ENCODE measurements around the gene C22orf15. TPM values are rescaled to one million over a fixed set of nuclear protein-coding genes. Genes with fewer than 3 reads are reported as not detected.
A peak's percentile ranks its signal among the peaks of the same experiment; 100 is the strongest.

The C22orf15 gene
- total and polyA plus RNA-seq, 5 donors from 2014 or later = 0.76 to 1.6 (median 0.88) TPM

GRCh38 chr22:23751441-23751996 is 11.3 kb upstream of the C22orf15 start:
- Histone ChIP-seq H3K4me1 (ENCODE audit: control insufficient read depth, insufficient read depth, low read length, poor library complexity, severe bottlenecking) (peaks cover 14% of the 10 kb centered on the region), H3K36me3 (ENCODE audit: control insufficient read depth, insufficient read depth, low read length) (no peaks in the 10 kb centered on the region), H3K4me3 (ENCODE audit: low read depth, low read length) (peak overlapping the region; percentile 32), H3K9me3 (ENCODE audit: control insufficient read depth in 2 of 2, low read length in 2 of 2) (no peaks in the 10 kb centered on the region), H3K27me3 (ENCODE audit: control insufficient read depth, insufficient read depth, low read length) (no peaks in the 10 kb centered on the region), H3K27ac (ENCODE audit: insufficient read depth, low read length, poor library complexity, severe bottlenecking) (peak overlapping the region; percentile 33)
- Mint-ChIP-seq H3K27me3 (peaks cover 8% of the 10 kb centered on the region), H3K4me1 (peaks cover 0 to 15% (median 10%) of the 10 kb centered on the region in 4 donors), H3K36me3 (peaks cover 5% of the 10 kb centered on the region), H3K4me3 (peak overlapping the region; percentile 69 to 88 (median 84)), H3K9me3 (peaks cover 0 to 2% (median 0%) of the 10 kb centered on the region in 7 donors), H3K27ac (peak overlapping the region in 1 of 3 donors; percentile 20)
- DNase-seq = no peak
- ATAC-seq (ENCODE audit: low read depth in 2 of 2) = no peak

- Histone ChIP-seq H3K4me3 (ENCODE audit: low read depth, low read length) (no peak overlapping the region), H3K36me3 (ENCODE audit: control insufficient read depth, insufficient read depth, low read length) (no peaks in the 10 kb centered on the region), H3K27me3 (ENCODE audit: control insufficient read depth, insufficient read depth, low read length) (no peaks in the 10 kb centered on the region), H3K27ac (ENCODE audit: insufficient read depth, low read length, poor library complexity, severe bottlenecking) (no peak overlapping the region), H3K4me1 (ENCODE audit: control insufficient read depth, insufficient read depth, low read length, poor library complexity, severe bottlenecking) (peaks cover 14% of the 10 kb centered on the region), H3K9me3 (ENCODE audit: control insufficient read depth in 2 of 2, low read length in 2 of 2) (no peaks in the 10 kb centered on the region)
- peaks cover 12% of the 10 kb centered on the region for H3K27me3 Mint-ChIP-seq
- ATAC-seq (ENCODE audit: low read depth in 2 of 2) (no peak), DNase-seq (no peak)
- H3K27ac Mint-ChIP-seq = peak overlapping the region in 2 of 3 donors; percentile 59 to 72
- peak overlapping the region; percentile 54 to 88 (median 84) for H3K4me3 Mint-ChIP-seq
- H3K4me1 Mint-ChIP-seq = peaks cover 0 to 15% (median 10%) of the 10 kb centered on the region in 4 donors
- peaks cover 5% of the 10 kb centered on the region for H3K36me3 Mint-ChIP-seq
- no peaks in the 10 kb centered on the region for H3K9me3 Mint-ChIP-seq
These were observed 10.6 kb upstream of the C22orf15 start for GRCh38 chr22:23752090-23752691.

GRCh38 chr22:23752750-23753149 is 10.0 kb upstream of the C22orf15 start:
- Mint-ChIP-seq H3K4me1 (peaks cover 0 to 15% (median 10%) of the 10 kb centered on the region in 4 donors), H3K36me3 (peaks cover 5% of the 10 kb centered on the region), H3K9me3 (no peaks in the 10 kb centered on the region), H3K27me3 (peaks cover 12% of the 10 kb centered on the region), H3K4me3 (peak overlapping the region in 2 of 4 donors; percentile 54 to 60), H3K27ac (peak overlapping the region in 1 of 3 donors; percentile 72)
- H3K4me1 ChIP-seq (ENCODE audit: control insufficient read depth, insufficient read depth, low read length, poor library complexity, severe bottlenecking) = peaks cover 14% of the 10 kb centered on the region
- H3K4me3 ChIP-seq (ENCODE audit: low read depth, low read length) = no peak overlapping the region
- no peak for DNase-seq
- H3K27ac ChIP-seq (ENCODE audit: insufficient read depth, low read length, poor library complexity, severe bottlenecking) = no peak overlapping the region
- no peaks in the 10 kb centered on the region for H3K9me3 ChIP-seq (ENCODE audit: control insufficient read depth in 2 of 2, low read length in 2 of 2)
- ATAC-seq (ENCODE audit: low read depth in 2 of 2) = no peak
- H3K36me3 ChIP-seq (ENCODE audit: control insufficient read depth, insufficient read depth, low read length) = no peaks in the 10 kb centered on the region
- H3K27me3 ChIP-seq (ENCODE audit: control insufficient read depth, insufficient read depth, low read length) = no peaks in the 10 kb centered on the region

DNA sequence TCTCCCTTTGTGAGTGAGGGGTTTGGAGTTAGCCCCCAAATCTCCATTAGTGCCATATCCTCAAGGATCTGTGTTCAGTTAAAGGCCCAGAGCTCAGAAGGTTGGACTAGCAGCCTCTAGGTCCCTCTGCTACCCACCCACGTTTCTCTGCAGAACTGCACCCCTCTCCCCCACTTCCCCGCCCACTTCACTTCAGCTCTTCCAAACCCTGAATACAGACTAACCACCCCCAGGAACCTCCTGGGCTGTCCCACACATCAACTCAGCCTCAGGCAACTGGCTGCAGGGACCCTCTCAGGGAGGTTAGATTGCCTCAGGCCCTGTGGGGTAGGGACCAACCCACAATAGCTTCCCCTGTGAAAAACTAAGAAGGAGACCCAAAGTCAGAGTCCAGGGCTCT is 9.4 kb upstream of the C22orf15 start:
- Histone ChIP-seq H3K27ac (ENCODE audit: insufficient read depth, low read length, poor library complexity, severe bottlenecking) (no peak overlapping the region), H3K27me3 (ENCODE audit: control insufficient read depth, insufficient read depth, low read length) (no peaks in the 10 kb centered on the region), H3K36me3 (ENCODE audit: control insufficient read depth, insufficient read depth, low read length) (no peaks in the 10 kb centered on the region), H3K4me3 (ENCODE audit: low read depth, low read length) (no peak overlapping the region), H3K9me3 (ENCODE audit: control insufficient read depth in 2 of 2, low read length in 2 of 2) (no peaks in the 10 kb centered on the region), H3K4me1 (ENCODE audit: control insufficient read depth, insufficient read depth, low read length, poor library complexity, severe bottlenecking) (peaks cover 14% of the 10 kb centered on the region)
- DNase-seq (no peak), ATAC-seq (ENCODE audit: low read depth in 2 of 2) (no peak)
- Mint-ChIP-seq H3K36me3 (peaks cover 5% of the 10 kb centered on the region), H3K9me3 (no peaks in the 10 kb centered on the region), H3K27me3 (peaks cover 12% of the 10 kb centered on the region), H3K27ac (no peak overlapping the region), H3K4me3 (peak overlapping the region in 3 of 4 donors; percentile 24 to 77 (median 60)), H3K4me1 (peaks cover 0 to 15% (median 10%) of the 10 kb centered on the region in 4 donors)

DNA sequence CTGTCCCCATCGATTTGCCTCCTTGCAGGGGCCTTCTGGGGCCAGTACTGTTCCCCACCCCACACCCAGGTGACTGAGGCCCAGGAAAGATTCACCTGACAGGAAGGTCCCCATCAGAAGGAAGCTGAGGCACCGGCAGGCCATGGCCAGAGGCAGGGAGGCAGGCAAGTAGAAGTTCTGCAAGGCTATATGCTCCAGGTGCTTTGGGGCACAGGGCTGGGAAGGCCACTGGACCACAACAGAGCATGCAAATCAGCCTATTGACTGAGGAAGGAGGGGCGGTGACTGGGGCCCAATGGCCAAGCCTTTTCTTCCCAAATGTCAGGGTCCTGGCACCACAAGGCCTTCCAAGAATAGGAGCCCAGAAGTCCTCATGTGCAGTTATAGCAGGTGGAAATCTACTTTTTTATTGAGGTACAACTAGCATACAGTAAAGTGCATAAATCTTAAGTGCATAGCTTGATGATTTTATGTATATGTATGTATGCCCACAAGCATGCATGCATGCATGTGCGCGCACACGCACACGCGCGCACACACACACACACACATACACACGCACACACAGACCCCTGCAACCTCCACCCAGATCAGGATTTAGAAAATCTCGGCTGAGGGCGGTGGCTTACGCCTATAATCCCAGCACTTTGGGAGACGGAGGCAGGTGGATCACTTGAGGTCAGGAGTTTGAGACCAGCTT is 8.4 kb upstream of the C22orf15 start, which contains the start of gene VPREB3:
Gene VPREB3, minus strand, starts transcription at position 206 of the 700 bp plus-strand sequence. Its CDS starts 62 bp downstream, at position 144.
- peak within 1 kb of the TSS in 3 of 4 donors; percentile 24 to 77 (median 60) for H3K4me3 Mint-ChIP-seq
- Histone ChIP-seq H3K9me3 (ENCODE audit: control insufficient read depth in 2 of 2, low read length in 2 of 2) (no peaks in the 10 kb centered on the region), H3K27ac (ENCODE audit: insufficient read depth, low read length, poor library complexity, severe bottlenecking) (no peak within 1 kb of the TSS), H3K36me3 (ENCODE audit: control insufficient read depth, insufficient read depth, low read length) (no peaks in the 10 kb centered on the region), H3K4me1 (ENCODE audit: control insufficient read depth, insufficient read depth, low read length, poor library complexity, severe bottlenecking) (peaks cover 14% of the 10 kb centered on the region), H3K4me3 (ENCODE audit: low read depth, low read length) (no peak within 1 kb of the TSS), H3K27me3 (ENCODE audit: control insufficient read depth, insufficient read depth, low read length) (no peaks in the 10 kb centered on the region)
- DNase-seq (no peak), ATAC-seq (ENCODE audit: low read depth in 2 of 2) (no peak)
- peaks cover 12% of the 10 kb centered on the region for H3K27me3 Mint-ChIP-seq
- H3K36me3 Mint-ChIP-seq = peaks cover 5% of the 10 kb centered on the region
- no peaks in the 10 kb centered on the region for H3K9me3 Mint-ChIP-seq
- peaks cover 0 to 15% (median 10%) of the 10 kb centered on the region in 4 donors for H3K4me1 Mint-ChIP-seq
- H3K27ac Mint-ChIP-seq = peak within 1 kb of the TSS in 1 of 3 donors; percentile 12

DNA sequence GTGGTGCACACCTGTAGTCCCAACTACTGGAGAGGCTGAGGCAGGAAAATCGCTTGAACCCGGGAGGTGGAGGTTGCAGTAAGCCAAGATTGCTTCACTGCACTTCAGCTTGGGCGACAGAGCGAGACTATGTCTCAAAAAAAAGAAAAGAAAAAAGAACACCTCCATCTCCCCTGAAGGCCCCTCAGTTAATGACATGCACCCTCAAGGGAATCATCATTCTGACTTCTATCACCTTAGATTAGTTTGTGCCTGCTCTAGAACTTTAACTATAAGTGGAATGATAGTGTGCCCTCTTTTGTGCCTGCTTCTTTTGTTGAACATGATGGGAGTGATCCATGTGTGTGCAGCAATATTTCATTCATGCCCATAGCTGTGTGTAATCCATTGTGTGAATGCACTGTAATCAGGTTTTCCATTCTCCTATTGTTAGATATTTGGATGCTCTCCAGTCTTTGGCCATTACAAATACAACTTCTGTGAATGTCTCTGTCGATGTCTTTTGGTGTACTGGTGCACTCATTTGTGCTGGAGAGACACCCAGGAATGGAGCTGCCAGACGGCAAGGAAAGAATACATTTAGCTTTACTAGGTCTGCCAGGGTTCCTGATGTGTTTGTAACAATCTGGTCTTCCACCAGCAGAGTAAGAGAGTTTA is 7.7 kb upstream of the C22orf15 start:
- Histone ChIP-seq H3K27me3 (ENCODE audit: control insufficient read depth, insufficient read depth, low read length) (no peaks in the 10 kb centered on the region), H3K9me3 (ENCODE audit: control insufficient read depth in 2 of 2, low read length in 2 of 2) (no peaks in the 10 kb centered on the region), H3K36me3 (ENCODE audit: control insufficient read depth, insufficient read depth, low read length) (no peaks in the 10 kb centered on the region), H3K4me3 (ENCODE audit: low read depth, low read length) (no peak overlapping the region), H3K4me1 (ENCODE audit: control insufficient read depth, insufficient read depth, low read length, poor library complexity, severe bottlenecking) (peaks cover 13% of the 10 kb centered on the region), H3K27ac (ENCODE audit: insufficient read depth, low read length, poor library complexity, severe bottlenecking) (no peak overlapping the region)
- H3K4me3 Mint-ChIP-seq = peak overlapping the region in 1 of 4 donors; percentile 27
- H3K36me3 Mint-ChIP-seq = no peaks in the 10 kb centered on the region
- ATAC-seq (ENCODE audit: low read depth in 2 of 2) = no peak
- no peaks in the 10 kb centered on the region for H3K9me3 Mint-ChIP-seq
- peak overlapping the region in 1 of 3 donors; percentile 12 for H3K27ac Mint-ChIP-seq
- peaks cover 0 to 11% (median 7%) of the 10 kb centered on the region in 4 donors for H3K4me1 Mint-ChIP-seq
- peaks cover 12% of the 10 kb centered on the region for H3K27me3 Mint-ChIP-seq
- DNase-seq = no peak

DNA sequence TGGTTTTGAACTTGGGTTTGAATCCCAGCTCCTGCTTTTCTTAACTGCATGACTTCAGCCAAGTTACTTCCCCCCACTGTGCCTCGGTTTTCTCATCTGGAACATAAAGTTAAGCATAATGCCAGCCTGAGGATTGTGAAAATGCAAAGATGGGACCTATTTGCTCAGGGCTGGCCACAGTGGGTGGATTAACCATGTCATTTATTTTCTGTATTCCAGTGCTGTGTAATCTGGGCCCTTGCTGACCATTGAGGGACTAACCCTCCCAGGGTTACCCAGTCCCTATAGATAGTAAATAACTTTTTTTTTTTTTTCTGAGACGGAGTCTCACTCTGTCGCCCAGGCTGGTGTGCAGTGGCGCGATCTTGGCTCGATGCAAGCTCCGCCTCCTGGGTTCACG is 7.1 kb upstream of the C22orf15 start:
- Mint-ChIP-seq H3K4me1 (peaks cover 0 to 10% (median 3%) of the 10 kb centered on the region in 4 donors), H3K27ac (peak overlapping the region in 1 of 3 donors; percentile 12)
- peaks cover 7% of the 10 kb centered on the region for H3K4me1 ChIP-seq (ENCODE audit: control insufficient read depth, insufficient read depth, low read length, poor library complexity, severe bottlenecking)

More for the DNA sequence above, 7.1 kb upstream of the C22orf15 start:
- DNase-seq (no peak), ATAC-seq (ENCODE audit: low read depth in 2 of 2) (no peak)
- Histone ChIP-seq H3K27me3 (ENCODE audit: control insufficient read depth, insufficient read depth, low read length) (no peaks in the 10 kb centered on the region), H3K36me3 (ENCODE audit: control insufficient read depth, insufficient read depth, low read length) (no peaks in the 10 kb centered on the region), H3K4me3 (ENCODE audit: low read depth, low read length) (no peak overlapping the region), H3K27ac (ENCODE audit: insufficient read depth, low read length, poor library complexity, severe bottlenecking) (no peak overlapping the region), H3K9me3 (ENCODE audit: control insufficient read depth in 2 of 2, low read length in 2 of 2) (no peaks in the 10 kb centered on the region)
- peaks cover 8% of the 10 kb centered on the region for H3K27me3 Mint-ChIP-seq
- H3K9me3 Mint-ChIP-seq = no peaks in the 10 kb centered on the region
- H3K36me3 Mint-ChIP-seq = no peaks in the 10 kb centered on the region
- H3K4me3 Mint-ChIP-seq = no peak overlapping the region

All from CD4-positive, CD25-positive, alpha-beta regulatory T cell (primary cell).